ENCODE measurements around the gene JKAMP. TPM values are rescaled to one million over a fixed set of nuclear protein-coding genes. Genes with fewer than 3 reads are reported as not detected.

Gene JKAMP
- total and polyA plus RNA-seq, 2 donors (not counting 3 experiments of a cell fraction or from before 2014, with no cell fraction given): 30.8 to 160 TPM

GRCh38 chr14:59510001-59510400 is 25.7 kb downstream of the JKAMP start:
- BruUV-seq (replicated peaks): no TSS peak
- dilution Hi-C loops (cut with MboI; ENCODE audit: extremely low pct_ligation_motif_present, low sequenced_read_pairs): no loop called here
- Histone ChIP-seq H3K79me2 (ENCODE audit: control insufficient read depth, insufficient read depth, low read length) (no peaks in the 10 kb centered on the region), H3K4me1 (ENCODE audit: control insufficient read depth, extremely low read depth, insufficient read depth, low read length) (no peaks in the 10 kb centered on the region), H4K20me1 (replicated peaks; ENCODE audit: control insufficient read depth, extremely low read depth, insufficient read depth, low read length) (no peaks in the 10 kb centered on the region), H3K4me3 (replicated peaks in 1 of 3; ENCODE audit: insufficient read depth in 1 of 3, low read depth in 1 of 3, low read length in 3 of 3) (no peak overlapping the region), H2AFZ (ENCODE audit: low read depth, low read length) (no peak overlapping the region), H3K27ac (ENCODE audit: insufficient read depth, low read depth, low read length) (no peak overlapping the region), H3K4me2 (ENCODE audit: insufficient read depth, low read length) (no peak overlapping the region), H3K9me3 (replicated peaks; ENCODE audit: control insufficient read depth, insufficient read depth, low read length) (no peaks in the 10 kb centered on the region), H3K9me1 (replicated peaks; ENCODE audit: control insufficient read depth, extremely low read depth, insufficient read depth, low read length) (no peaks in the 10 kb centered on the region), H3K9ac (replicated peaks; ENCODE audit: extremely low read depth, insufficient read depth, low read length) (no peak overlapping the region), H3K27me3 (ENCODE audit: control insufficient read depth in 2 of 2, insufficient read depth in 2 of 2, low read length in 2 of 2) (peaks cover 0 to 7% of the 10 kb centered on the region in 2 experiments), H3K36me3 (ENCODE audit: control insufficient read depth in 2 of 2, extremely low read depth in 1 of 2, insufficient read depth in 2 of 2, low read length in 2 of 2) (no peaks in the 10 kb centered on the region)
- FAIRE-seq (no peak), DNase-seq (ENCODE audit: low read depth, low spot score) (no peak)
- ChIA-PET CTCF (interaction anchor here (1.3 to 2.9 kb wide), 3 partner anchors 67 to 388 kb away, joined by 4 to 22 read pairs (median 8); partner anchors contain the start of gene CCDC175), POLR2A (no interaction called here)
- TF ChIP-seq, protein P1, sequence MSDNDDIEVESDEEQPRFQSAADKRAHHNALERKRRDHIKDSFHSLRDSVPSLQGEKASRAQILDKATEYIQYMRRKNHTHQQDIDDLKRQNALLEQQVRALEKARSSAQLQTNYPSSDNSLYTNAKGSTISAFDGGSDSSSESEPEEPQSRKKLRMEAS (IDR thresholded peaks at IDR 0.05; ENCODE audit: insufficient read depth, insufficient read length): no peak
- TF ChIP-seq GATA2 (IDR thresholded peaks at IDR 0.05; ENCODE audit: insufficient read depth, insufficient read length, low read depth, low read length) (no peak), JUN (IDR thresholded peaks at IDR 0.05; ENCODE audit: borderline replicate concordance, insufficient read depth, insufficient read length, low read depth) (no peak), FOS (IDR thresholded peaks at IDR 0.05; ENCODE audit: borderline replicate concordance, insufficient read depth, low read length) (no peak), CTCF (IDR thresholded peaks at IDR 0.05; ENCODE audit: extremely low read depth in 1 of 2, insufficient read depth in 1 of 2, low read depth in 1 of 2, low read length in 2 of 2) (no peak)
- intact Hi-C loops (cut with micrococcal nuclease): no loop called here

Data from endothelial cell of umbilical vein (primary cell).